GM21723 (cell line): ENCODE results near the gene GPRIN3.
"Not testable (repeated sequence)": the region's sequence is repeated elsewhere in the genome, so short reads cannot be mapped to it uniquely, and the experiment has no call there.

Experiments used
- ATAC-seq: cut with Tn5 transposase; IDR thresholded peaks from one replicate; pipeline ENCODE4 v1.9.1; 2021; ENCODE audit warnings: mild to moderate bottlenecking, moderate library complexity; ENCODE audit not compliant: unreplicated experiment

Gene GPRIN3

DNA sequence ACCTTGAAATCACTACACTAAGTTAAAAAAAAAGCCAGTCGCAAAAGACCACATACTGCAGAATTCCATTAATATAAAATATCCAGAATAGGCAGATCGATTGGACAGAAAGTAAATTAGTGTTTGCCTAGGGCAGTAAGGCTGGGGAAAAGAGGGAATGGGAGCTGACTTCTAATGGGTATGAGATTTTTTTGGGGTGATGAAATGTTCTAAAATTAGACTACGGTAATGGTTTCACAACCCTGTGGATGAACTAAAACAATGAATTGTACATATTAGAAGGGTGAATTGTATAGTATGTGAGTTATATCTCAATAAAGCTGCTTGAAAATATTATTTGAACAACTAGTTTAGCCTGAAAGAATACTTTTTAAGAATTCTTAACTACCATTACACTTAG is 6.7 kb upstream of the GPRIN3 start:
- no peak for ATAC-seq

DNA sequence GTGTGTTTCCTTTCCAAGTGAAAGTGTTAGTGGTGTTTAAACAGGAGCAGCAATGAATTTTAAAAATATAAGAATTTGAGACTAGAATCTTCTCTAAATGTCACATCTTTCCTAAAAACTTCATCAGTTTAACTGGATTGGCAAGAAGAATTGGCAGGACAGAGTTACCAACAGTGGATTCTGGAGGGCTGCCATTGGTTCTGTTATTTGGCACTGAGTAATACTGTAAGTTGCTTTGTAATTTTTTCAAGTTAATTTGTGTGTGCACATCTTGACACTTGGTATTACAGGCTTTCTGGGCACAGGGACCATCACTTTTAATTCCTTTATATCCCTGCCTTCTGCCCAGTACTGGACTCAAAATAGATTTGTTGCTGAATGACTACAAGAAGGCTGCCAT is 4.5 kb upstream of the GPRIN3 start:
- no peak for ATAC-seq

DNA sequence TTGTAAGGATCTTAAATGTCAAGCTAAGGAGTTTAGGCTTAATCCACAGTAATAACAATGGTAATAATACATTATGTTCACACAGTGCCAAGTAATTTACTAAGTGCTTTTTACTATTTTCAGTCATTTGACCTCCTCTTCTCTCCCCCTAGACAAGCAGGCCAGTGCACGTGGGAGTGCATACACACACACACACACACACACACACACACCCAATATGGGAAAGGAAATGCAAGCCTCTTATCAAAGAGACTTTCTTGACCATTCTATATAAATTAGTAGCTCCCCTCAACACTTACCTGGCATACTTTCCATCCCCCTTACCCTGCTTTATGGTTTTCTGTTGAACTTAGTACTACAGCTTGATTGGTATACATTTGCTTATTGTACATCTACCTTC is 3.8 kb upstream of the GPRIN3 start:
- no peak for ATAC-seq

DNA sequence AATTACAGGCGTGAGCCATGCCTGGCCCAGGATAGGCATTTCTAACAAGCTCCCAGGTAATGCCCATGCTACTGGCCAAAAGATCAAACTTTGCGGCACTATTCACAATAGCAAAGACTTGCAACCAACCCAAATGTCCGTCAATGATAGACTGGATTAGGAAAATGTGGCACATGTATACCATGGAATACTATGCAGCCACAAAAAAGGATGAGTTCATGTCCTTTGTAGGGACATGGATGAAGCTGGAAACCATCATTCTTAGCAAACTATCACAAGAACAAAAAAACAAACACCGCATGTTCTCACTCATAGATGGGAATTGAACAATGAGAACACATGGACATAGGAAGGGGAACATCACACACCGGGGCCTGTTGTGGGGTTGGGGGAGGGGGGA is 1.6 kb upstream of the GPRIN3 start:
- ATAC-seq: not testable (repeated sequence)

DNA sequence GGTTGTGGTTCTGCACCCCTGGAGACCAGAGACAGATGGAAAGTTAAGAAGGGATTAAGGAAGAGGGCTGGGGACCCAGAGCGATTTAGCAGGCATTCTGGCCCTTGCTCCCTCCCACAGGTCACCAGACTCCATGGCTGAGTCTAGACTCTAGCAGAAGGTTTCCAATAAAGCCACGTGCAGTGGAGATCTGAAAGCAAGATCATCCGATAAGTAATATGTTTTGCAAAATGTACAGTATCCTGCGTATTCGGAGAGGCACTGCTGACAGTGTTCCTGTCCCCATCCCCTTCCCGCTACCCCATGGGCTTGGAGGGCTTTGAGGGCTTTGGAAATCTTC is 531 bp upstream of the GPRIN3 start:
- no peak for ATAC-seq

DNA sequence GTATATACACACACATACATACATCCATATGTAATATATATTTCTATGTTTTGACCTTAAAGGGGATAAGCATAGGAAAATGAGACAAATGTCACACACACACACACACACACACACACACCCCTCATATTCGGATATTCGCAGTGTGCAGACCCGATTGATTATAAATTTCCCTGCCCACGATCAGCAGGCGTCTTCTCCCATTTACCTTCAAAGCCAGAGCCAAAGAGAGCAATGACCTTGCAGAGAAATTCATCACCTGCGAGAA is 488 bp downstream of the GPRIN3 start:
- no peak for ATAC-seq

DNA sequence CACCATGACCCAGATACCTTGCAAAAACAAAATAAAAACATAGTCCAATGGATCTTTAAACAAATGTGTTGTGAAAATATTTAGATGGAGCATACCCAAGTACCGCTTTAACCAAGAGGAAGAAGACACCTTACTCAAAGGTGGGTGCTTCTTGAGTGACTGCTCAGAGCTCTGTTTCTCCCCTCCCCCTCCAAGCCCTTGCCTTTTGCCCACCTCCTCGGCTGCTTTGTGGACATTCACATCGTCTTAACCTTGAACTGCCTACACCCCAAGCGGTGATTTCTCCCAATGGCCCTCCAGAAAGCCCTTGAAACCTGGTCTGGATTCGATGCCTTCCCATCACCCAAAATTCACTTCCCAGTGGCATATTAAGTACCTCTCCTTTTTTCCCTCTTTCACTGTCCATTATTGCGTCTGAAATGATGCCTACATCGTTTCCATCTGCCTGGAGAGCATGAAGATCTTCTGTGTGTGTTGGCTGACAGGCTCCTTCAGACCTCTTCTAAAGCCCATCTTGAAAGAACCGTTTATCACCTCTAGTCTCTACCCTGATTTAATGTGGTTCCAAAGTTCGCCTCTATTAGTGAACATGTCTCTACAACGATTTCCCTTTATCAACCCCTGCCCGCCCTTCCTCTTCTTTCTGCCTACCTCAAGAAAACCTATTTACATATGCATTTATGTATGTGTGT is 968 bp downstream of the GPRIN3 start:
- ATAC-seq: no peak

DNA sequence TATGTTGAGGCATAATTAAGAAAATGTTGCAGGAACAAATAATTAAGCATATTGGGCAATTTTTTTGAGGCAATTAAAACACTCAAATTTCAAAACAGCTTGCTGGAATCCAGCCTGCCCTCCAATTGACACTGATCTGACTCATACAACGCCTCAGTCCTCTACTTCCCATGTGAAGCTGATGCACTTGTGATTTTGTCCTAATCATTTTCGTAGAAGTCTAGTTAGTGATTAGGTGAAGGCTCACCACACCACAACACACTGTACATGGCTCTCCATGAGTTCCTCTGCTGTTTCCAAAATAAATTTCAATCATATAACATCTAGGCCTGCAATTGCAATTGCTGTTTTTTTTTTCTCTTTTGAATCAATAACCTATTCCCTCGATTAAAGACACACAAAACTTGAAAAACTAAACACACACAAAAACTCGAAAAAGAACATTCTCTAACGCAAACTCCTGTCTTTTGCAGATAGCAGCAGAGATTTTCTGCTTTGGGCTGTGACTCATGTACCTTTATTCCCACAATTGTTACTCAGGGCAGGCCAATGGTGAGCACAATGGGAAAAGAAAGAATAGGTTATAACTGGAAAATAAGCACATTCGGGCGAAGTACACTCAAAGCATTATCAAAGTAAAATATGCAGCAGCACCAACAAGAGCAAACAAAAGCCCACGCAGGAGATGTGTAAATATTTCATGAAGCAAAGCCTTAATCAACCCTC is 1.7 kb downstream of the GPRIN3 start:
- no peak for ATAC-seq

DNA sequence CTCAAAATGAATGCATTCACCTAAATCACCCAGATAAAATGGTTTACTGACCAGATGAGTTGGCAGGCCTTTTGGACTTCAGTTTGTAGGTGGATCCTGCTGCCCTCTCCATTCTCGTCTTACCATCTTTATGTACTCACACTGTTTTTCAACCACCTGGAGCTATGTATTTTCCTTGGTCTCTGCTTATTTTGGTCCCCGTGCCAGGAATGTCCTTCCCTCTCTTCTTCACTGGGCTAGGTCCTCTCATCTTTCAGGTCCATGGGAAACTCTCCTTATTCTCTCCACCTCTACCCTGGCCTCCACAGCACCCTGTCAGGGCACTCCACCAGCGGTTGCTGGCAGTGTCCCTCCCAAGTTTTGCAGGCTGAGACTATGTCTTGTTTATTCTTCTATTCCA is 2.6 kb downstream of the GPRIN3 start:
- ATAC-seq: no peak

DNA sequence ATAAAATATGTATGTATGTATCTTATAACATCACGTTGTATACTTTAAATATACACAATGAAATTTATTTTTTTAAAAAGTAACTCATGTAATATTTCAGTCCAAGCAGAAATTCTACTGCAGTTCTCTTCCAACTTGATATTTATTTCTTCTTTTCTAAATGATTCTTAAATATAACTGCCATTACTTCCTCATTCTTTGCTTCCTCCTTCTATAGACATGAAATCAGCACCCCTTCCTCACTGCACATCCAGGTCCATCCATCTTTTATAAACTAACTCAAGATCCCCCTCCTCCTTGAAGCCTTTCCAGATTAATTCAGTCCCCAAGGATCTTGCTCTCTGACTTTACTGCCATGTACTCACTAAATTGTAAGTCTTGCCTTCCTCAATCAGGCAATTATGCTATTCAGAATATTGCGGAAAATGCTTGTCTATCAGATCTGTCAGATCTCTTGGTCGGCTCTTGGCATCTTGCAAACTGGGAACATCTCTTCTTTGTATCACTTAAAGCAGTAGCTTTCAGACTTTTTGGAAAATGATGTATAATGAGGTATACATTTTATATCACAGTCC is 3.7 kb downstream of the GPRIN3 start:
- no peak for ATAC-seq

DNA sequence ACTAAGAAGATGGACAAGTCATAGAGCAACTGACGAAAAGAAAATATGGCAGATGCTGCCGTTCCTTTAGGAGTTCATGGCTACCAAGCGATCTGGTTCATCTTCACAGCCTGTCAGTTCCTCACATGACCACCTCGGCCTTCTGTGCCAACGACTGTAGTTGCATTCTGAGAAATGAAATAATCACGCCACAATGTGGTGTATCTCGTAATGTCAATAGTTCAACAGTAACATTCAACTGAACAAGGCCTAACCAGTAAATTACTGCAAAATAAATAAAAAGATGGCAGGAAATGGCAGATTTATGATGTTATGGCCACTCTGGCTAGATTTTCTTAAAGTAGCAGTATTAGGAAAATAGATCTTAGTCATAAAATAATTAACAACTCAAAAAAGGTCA is 4.4 kb downstream of the GPRIN3 start:
- no peak for ATAC-seq

DNA sequence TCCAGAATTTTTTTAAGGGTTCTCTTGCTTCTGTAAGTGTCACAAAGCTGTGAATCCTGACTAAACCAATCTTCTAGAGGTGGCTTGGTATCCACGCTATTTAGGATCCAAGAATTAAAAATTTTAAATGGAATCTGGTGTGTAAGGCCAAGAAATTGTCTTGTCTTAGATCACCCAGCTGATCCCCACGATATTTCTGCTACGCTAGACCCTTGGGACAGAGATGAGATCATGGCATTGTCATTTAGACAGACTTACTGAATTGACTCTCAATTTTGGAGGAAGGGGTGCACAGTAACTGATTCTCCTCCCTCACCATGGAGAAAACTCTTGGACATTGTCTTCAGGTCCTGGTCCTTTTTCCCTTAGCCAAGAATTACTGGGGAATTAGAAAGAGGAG is 5.7 kb downstream of the GPRIN3 start:
- no peak for ATAC-seq

DNA sequence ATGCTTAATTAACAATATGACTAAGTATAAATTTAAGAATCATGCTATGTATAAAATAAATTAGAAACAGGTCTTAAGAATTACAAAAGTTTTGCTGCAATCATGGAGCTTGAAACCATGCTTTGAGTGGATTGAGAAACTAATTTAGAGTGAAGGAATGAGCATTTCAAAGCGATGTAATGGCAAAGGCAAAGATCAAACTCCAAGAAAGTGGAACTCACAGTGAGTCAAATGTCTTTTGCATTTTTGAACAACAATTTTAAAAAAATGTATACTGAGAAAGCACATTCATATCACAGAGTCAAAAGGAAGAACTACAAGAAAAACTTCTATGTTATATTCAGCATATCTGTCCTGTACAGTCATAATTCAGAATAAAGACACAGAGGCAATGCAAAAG is 6.6 kb downstream of the GPRIN3 start:
- ATAC-seq: no peak

DNA sequence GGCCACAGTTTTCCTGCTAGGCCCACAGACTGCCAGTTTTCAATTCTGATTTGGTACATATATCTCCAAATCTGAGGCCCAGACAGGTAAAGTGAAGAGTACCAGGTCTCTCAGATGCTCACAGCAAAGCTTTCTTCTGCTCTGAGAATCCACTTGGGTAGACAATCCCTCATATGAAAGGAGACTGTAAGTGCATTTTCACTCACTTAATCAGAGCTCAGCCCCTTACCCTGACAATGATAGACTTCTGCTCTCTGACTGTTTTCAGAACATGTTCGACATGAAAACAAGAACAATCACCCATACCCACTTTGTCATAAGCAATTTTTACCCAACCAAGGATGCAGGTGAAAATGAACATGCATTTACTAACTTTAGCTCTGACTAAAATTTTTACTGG is 7.1 kb downstream of the GPRIN3 start:
- ATAC-seq: no peak

DNA sequence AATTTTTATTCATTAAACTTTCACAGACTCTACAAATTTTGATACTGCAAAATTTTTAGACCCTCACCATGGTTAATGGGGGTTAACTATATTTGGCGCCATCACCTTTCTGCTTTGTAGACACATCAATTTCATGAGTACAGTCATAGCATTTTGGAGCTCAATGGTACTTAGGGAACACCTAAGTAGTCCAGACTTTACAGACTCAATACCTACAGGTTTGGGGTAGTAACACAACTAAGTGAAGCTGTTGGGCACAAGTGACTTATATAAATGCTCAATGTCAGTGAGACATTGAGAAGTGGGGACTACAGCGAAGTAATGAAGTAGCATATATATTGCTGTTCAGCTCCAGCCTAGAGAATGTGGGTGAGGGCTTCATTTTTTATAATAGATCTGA is 7.5 kb downstream of the GPRIN3 start:
- no peak for ATAC-seq

DNA sequence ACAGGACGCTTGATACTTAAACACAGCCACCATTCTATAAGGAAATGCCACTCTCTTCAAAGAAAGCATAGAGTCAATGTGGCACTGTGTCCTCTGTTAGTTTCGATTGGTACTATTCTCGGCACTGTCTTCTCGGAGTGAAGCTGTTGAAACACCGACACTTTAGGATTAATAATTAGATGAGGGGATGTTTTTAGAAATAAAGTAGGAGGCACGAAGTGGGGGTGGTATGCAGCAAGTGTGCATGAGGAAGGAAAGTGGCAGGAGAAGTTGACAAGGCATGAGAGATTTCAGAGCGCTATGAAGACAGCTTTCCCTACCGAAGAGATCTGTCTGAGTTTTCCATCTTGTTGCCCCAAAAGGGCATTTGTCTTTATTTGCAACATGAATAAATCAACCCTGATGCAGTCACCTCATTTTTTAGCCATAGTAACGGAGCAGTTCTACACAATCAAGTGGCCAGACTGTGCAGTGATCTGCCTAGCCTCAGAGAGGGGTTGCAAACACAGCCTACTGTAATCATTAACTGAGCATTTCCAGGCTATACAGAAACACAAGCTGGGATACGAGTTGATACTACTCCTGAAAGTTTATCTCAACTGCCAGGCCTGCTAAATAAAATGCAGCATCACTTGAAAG is 8.3 kb downstream of the GPRIN3 start:
- ATAC-seq: no peak

DNA sequence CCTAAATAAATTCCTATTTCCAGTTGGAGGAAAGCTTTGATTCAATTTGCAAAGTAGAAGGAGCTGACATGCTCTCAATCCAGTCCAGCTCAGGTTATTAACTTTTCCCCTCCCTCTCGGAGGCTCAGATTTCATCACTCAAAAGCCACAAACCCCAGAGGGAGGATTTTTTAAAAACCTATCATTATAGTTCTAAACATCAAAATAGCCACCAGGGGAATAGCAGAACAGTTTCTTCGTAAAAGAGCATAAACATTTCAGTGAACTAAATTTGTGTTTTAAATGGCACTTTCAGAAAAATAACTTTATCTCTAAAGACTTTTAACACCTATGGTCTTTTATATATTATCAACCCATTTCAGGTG is 8.8 kb downstream of the GPRIN3 start:
- ATAC-seq: no peak

DNA sequence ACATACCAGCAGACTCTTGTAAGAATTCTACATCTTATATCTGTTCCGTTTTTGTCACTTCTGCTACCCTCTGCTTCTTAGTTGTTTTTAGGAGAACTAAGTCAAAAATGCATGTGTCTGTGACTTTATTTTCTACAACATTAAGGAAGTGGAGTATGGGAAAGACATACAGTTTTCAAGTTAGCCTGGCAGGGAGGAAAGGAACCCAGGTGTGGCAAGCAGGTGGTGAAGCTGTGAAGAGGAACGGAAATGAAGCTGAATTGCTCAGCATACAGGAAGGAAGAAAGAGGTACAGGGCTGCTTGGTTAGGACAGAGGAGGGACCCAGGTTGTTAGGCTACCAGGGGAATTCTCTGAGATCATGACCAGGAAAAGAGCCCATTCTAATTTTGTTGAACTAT is 9.4 kb downstream of the GPRIN3 start:
- ATAC-seq: no peak

DNA sequence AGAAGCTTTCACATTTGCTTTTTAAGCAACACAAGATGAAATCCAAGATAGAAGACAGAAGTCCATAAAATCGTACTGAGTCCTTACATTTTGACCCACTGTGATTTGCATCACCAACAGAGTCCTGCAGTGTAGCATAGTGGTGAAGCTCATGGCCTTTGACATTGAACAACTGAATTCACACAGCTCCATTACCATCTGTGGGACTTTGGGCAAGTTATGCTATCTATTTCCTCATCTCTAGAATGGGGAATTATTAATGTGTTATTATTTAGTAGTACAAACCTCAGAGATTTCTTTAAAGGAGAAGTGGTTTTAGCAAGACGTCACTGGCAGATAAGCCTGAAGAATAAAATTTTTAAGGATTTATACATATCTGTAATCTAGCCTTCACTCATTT is 10.7 kb downstream of the GPRIN3 start:
- no peak for ATAC-seq

DNA sequence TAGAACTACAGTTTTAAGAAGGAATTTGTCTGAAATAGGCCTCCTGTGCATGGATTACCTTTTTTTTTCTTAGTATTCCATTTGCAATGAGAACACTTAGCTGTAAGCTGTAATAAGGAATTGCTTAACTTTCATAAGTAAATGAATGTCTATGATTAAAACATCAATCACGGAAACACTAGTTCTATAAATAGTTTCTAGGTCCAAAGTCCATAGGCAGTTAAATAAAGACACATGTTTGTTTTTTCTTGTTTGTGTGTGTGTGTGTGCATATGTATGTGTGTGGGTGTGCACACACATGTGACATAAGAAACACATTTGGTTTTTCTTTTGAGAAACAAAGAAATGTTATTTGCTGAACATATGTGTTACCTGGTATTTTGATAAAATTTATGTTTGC is 11.2 kb downstream of the GPRIN3 start:
- no peak for ATAC-seq

DNA sequence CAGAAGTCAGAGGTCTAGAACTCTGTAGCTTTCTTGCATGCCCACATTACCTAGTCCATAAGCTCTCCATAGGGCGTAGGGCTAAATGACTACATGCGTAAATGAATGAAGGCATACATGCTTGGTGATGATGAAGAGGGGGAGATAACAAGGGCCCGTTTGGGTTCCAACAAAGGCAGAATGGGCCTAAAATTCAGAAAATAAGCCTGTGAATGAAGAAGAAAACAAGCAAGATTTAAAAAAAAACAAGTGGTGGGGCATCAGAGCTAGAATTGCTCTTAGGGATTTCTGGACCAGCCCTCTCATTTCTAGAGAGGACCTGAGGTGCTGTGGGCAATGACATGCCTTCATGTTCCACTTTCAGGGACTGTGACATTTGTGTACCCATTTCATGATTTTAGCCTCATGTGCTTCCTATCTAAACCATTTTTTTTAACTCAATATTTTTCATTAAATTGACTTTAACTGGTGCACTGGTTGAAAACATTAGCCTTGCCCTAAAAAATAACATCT is 12.1 kb downstream of the GPRIN3 start:
- no peak for ATAC-seq

DNA sequence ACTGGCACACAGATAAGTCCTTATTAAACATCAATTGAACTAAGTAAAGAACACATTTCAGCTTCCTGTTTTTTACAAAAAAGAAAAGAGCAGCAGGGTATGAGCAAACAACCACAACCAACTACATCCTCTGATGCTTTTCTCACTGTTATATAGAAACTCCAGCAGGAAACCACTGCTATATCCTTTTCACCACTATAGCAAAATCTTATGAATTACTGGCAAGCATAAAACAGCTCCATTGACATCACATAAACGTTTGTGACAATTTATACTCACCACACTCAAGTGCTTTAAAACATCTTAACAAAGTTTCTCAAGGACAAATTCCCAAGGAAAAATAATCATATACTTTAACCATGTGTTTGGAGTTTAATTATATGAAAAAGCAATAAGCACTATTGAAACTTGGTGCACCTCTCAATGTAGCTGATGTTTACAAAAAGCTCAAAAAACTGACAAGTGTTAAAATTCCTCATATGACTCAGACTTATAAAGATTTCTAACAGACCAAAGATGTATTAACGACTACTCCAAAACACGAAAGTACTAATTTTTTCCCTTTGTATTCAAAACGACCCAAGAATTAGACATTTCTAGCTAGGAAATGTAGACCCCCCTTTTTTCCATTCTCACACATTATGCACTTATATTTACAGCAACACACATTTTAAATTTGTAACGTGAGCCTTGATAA is 12.9 kb downstream of the GPRIN3 start:
- peak; percentile 91 for ATAC-seq
